HCT116 (cell line): ENCODE measurements around the gene ARHGAP21.

Experiments
- ATF3 ChIP-seq: IDR thresholded peaks from 2 replicates; pipeline ENCODE4 v1.6.1; 2012
- CTCF ChIP-seq, 3 experiments: fragments of 200-600 bp in 1 of 3; sonication (generic) in 1 of 3; IDR thresholded peaks in 2 of 3; conservative IDR thresholded peaks in 1 of 3; 2 replicates each; pipeline ENCODE4 v1.5.1; 2012 to 2017; ENCODE audit warnings: low read depth in 2 of 3, low read length in 2 of 3, antibody characterized with exemption in 1 of 3, borderline replicate concordance in 1 of 3, control low read depth in 1 of 3, mild to moderate bottlenecking in 1 of 3, mixed read lengths in 1 of 3, mixed run types in 1 of 3, moderate library complexity in 1 of 3; ENCODE audit not compliant: insufficient read depth in 1 of 3
- EZH2 ChIP-seq: fragments of 200-600 bp; sonication (generic); IDR thresholded peaks from 2 replicates; pipeline ENCODE4 v1.6.1; 2017; ENCODE audit warnings: antibody characterized with exemption, mixed run types
- JUND ChIP-seq: IDR thresholded peaks from 2 replicates; pipeline ENCODE4 v1.6.1; 2012
- MAX ChIP-seq: IDR thresholded peaks from 2 replicates; pipeline ENCODE4 v1.6.1; 2012
- POLR2A ChIP-seq: IDR thresholded peaks from 2 replicates; pipeline ENCODE4 v1.7.0; 2011; ENCODE audit warnings: borderline replicate concordance; ENCODE audit not compliant: insufficient read depth, insufficient read length; ENCODE audit errors: extremely low read depth
- POLR2AphosphoS5 ChIP-seq: IDR thresholded peaks from 2 replicates; pipeline ENCODE4 v1.6.1; 2011; ENCODE audit warnings: mild to moderate bottlenecking, low read depth, low read length, moderate library complexity
- REST ChIP-seq: IDR thresholded peaks from 2 replicates; pipeline ENCODE4 v1.6.1; 2012; ENCODE audit warnings: low read depth
- SIN3A ChIP-seq: IDR thresholded peaks from 2 replicates; pipeline ENCODE4 v1.6.1; 2012; ENCODE audit warnings: low read depth
- SP1 ChIP-seq: IDR thresholded peaks from 2 replicates; pipeline ENCODE4 v1.6.1; 2012; ENCODE audit warnings: low read depth
- YY1 ChIP-seq: IDR thresholded peaks from 2 replicates; pipeline ENCODE4 v1.6.1; 2011; ENCODE audit warnings: low read length, low read depth, moderate library complexity, mild to moderate bottlenecking; ENCODE audit not compliant: insufficient replicate concordance; ENCODE audit errors: extremely low read depth

GRCh38 chr10:24645784-24646183 is 77.9 kb downstream of the ARHGAP21 start:
- TF ChIP-seq CTCF (IDR thresholded peaks at IDR 0.05 in 2 of 3, conservative IDR thresholded peaks at IDR 0.05 in 1 of 3; ENCODE audit: borderline replicate concordance in 1 of 3, insufficient read depth in 1 of 3, low read depth in 2 of 3, low read length in 2 of 3) = no peak
- no peak for TF ChIP-seq POLR2A
- no peak for TF ChIP-seq YY1
- TF ChIP-seq MAX = no peak
- TF ChIP-seq POLR2AphosphoS5 = no peak
- TF ChIP-seq EZH2 = no peak
- no peak for TF ChIP-seq JUND
- TF ChIP-seq REST = no peak
- TF ChIP-seq ATF3 = no peak
- TF ChIP-seq SP1 = no peak
- TF ChIP-seq SIN3A = no peak
